IPS-20b (cell line): Measurements from ENCODE around the gene OSBPL6.
"Not testable (repeated sequence)": the region's sequence is repeated elsewhere in the genome, so short reads cannot be mapped to it uniquely, and the experiment has no call there.

Experiments
- H3K27ac ChIP-seq: one replicate; pipeline ENCODE4 v1.5.1; 2013; ENCODE audit warnings: low read length
- H3K27me3 ChIP-seq: 2 replicates; pipeline ENCODE4 v1.6.1; 2013; ENCODE audit warnings: mild to moderate bottlenecking, low read length, inconsistent platforms; ENCODE audit not compliant: insufficient read depth
- H3K36me3 ChIP-seq: 2 replicates; pipeline ENCODE4 v1.6.1; 2013; ENCODE audit warnings: low read depth, mild to moderate bottlenecking, inconsistent platforms, low read length, moderate library complexity; ENCODE audit not compliant: insufficient read depth
- H3K4me1 ChIP-seq: 2 replicates; pipeline ENCODE4 v1.6.1; 2013; ENCODE audit warnings: mild to moderate bottlenecking, control low read depth, inconsistent platforms, low read length, moderate library complexity; ENCODE audit not compliant: insufficient read depth
- H3K4me3 ChIP-seq: 2 replicates; pipeline ENCODE4 v1.5.1; 2013; ENCODE audit warnings: mild to moderate bottlenecking, low read length, inconsistent platforms
- H3K9ac ChIP-seq: 2 replicates; pipeline ENCODE4 v1.6.1; 2013; ENCODE audit warnings: low read depth, mild to moderate bottlenecking, inconsistent platforms, low read length, moderate library complexity
- H3K9me3 ChIP-seq: 2 replicates; pipeline ENCODE4 v1.6.1; 2013; ENCODE audit warnings: mild to moderate bottlenecking, low read depth, low read length, inconsistent platforms; ENCODE audit not compliant: insufficient read depth

Gene OSBPL6

DNA sequence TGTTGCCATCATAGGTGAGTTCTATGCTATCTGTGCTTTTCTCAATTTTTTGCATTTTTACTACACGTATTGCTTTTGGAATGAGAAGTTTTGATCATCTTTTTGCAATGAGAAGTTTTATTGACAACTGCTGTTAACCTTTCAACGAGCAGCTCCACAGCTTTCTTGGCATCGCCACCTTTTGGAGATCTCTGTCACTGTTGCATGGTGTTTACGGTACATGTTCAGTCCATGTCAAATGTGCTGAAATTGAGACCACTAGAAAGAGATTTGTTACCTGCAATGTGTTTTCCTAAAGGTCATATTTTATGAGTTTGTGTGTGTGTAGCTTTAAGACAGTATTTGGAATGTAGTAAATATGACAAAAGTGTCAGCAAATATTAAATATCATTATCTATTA lies 120.8 kb downstream of the OSBPL6 start:
- Histone ChIP-seq H3K4me3 (no peak overlapping the region), H3K27ac (no peak overlapping the region), H3K9me3 (no peaks in the 10 kb centered on the region), H3K4me1 (no peaks in the 10 kb centered on the region), H3K9ac (no peak overlapping the region), H3K27me3 (no peaks in the 10 kb centered on the region), H3K36me3 (no peaks in the 10 kb centered on the region)

DNA sequence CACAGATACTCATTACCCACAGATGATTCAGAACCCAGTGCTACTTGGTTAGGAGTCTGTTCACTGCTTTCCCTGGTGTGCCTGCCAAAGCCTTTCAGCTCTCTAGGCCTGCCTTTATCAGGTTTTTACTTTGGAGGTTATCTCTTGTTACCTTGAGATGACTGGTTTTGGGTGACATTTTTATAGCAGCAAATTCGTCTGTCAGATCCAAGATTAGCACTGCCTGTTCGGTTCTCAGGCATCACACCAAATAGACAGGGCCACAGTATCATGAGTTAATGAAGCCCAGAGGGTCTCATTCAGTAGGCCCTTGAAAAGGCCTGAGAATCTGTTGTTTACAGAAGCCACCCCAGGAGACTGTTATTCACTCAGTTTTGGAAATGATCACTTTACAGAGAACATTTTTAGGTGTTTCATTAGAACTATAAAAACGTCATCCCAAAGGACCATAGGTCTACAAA lies 121.2 kb downstream of the OSBPL6 start:
- Histone ChIP-seq H3K4me1 (no peaks in the 10 kb centered on the region), H3K36me3 (no peaks in the 10 kb centered on the region), H3K9me3 (no peaks in the 10 kb centered on the region), H3K4me3 (no peak overlapping the region), H3K27me3 (no peaks in the 10 kb centered on the region), H3K27ac (no peak overlapping the region), H3K9ac (no peak overlapping the region)

DNA sequence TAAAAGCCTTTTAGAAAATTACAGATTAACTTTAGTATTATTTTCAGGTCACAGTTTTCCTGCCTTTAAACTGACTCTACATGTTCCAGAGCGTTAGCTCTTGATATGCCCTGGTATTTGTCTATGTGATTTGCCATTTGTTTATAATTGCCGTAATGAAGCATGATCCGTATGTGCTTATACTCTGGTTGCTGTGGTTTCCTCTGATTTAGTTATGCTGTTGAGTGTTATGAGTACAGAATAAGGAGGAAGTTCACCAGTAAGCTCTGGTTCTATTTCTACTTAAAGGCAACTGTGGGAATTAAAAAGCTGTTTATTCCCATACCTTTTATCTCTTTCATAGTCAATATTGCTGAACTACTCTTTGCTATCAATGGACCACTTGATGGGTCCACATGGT lies 123.5 kb downstream of the OSBPL6 start:
- Histone ChIP-seq H3K27me3 (no peaks in the 10 kb centered on the region), H3K9me3 (no peaks in the 10 kb centered on the region), H3K27ac (no peak overlapping the region), H3K4me1 (no peaks in the 10 kb centered on the region), H3K36me3 (no peaks in the 10 kb centered on the region), H3K4me3 (no peak overlapping the region), H3K9ac (no peak overlapping the region)

- H3K4me3 ChIP-seq, result no peak overlapping the region
- H3K36me3 ChIP-seq, result no peaks in the 10 kb centered on the region
- H3K27ac ChIP-seq, result no peak overlapping the region
- no peaks in the 10 kb centered on the region for H3K4me1 ChIP-seq
- H3K27me3 ChIP-seq, result no peaks in the 10 kb centered on the region
- no peak overlapping the region for H3K9ac ChIP-seq
- H3K9me3 ChIP-seq, result no peaks in the 10 kb centered on the region
Observed at GRCh38 chr2:178320011-178320585, 125.8 kb downstream of the OSBPL6 start.

GRCh38 chr2:178322068-178322467 lies 127.8 kb downstream of the OSBPL6 start:
- no peaks in the 10 kb centered on the region for H3K4me1 ChIP-seq
- H3K36me3 ChIP-seq, result no peaks in the 10 kb centered on the region
- no peak overlapping the region for H3K4me3 ChIP-seq
- H3K9me3 ChIP-seq, result no peaks in the 10 kb centered on the region
- H3K9ac ChIP-seq, result no peak overlapping the region
- no peak overlapping the region for H3K27ac ChIP-seq
- no peaks in the 10 kb centered on the region for H3K27me3 ChIP-seq

GRCh38 chr2:178323331-178323730 lies 129.0 kb downstream of the OSBPL6 start:
- H3K27me3 ChIP-seq, H3K4me1 ChIP-seq, H3K36me3 ChIP-seq, H3K27ac ChIP-seq, H3K4me3 ChIP-seq, H3K9ac ChIP-seq, H3K9me3 ChIP-seq: not testable (repeated sequence)

GRCh38 chr2:178324077-178324476 lies 129.8 kb downstream of the OSBPL6 start:
- H3K9ac ChIP-seq, result no peak overlapping the region
- no peaks in the 10 kb centered on the region for H3K27me3 ChIP-seq
- H3K36me3 ChIP-seq, result no peaks in the 10 kb centered on the region
- no peak overlapping the region for H3K27ac ChIP-seq
- H3K4me3 ChIP-seq, result no peak overlapping the region
- no peaks in the 10 kb centered on the region for H3K9me3 ChIP-seq
- H3K4me1 ChIP-seq, result no peaks in the 10 kb centered on the region

- Histone ChIP-seq H3K9ac (no peak overlapping the region), H3K36me3 (no peaks in the 10 kb centered on the region), H3K27me3 (no peaks in the 10 kb centered on the region), H3K27ac (no peak overlapping the region), H3K9me3 (no peaks in the 10 kb centered on the region), H3K4me3 (no peak overlapping the region), H3K4me1 (no peaks in the 10 kb centered on the region)
Observed at GRCh38 chr2:178325268-178325667, 131.0 kb downstream of the OSBPL6 start.

DNA sequence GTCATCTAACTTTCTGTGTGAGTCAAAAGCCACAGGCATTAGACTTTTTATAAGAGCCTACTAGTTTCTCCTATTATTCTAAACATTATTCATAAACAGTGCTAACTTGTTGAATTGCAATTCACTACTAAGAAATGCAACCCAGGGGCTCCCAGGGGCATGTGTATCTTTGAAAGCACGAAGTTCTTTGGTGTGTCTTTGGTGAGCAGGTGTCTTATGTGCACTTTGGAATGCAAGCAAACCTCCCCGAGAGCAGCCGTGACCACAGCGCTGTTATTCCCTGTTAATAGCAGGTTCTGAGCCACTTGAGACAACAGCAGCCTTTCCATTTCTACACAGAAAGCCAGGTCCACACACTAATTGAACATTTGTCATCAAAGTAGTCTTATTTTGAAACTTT lies 133.2 kb downstream of the OSBPL6 start:
- H3K4me3 ChIP-seq, result no peak overlapping the region
- H3K9ac ChIP-seq, result no peak overlapping the region
- no peaks in the 10 kb centered on the region for H3K36me3 ChIP-seq
- H3K27ac ChIP-seq, result no peak overlapping the region
- no peaks in the 10 kb centered on the region for H3K4me1 ChIP-seq
- no peaks in the 10 kb centered on the region for H3K9me3 ChIP-seq
- H3K27me3 ChIP-seq, result no peaks in the 10 kb centered on the region

GRCh38 chr2:178328037-178328436 lies 133.7 kb downstream of the OSBPL6 start:
- no peak overlapping the region for H3K4me3 ChIP-seq
- no peaks in the 10 kb centered on the region for H3K36me3 ChIP-seq
- no peaks in the 10 kb centered on the region for H3K27me3 ChIP-seq
- H3K27ac ChIP-seq, result no peak overlapping the region
- H3K9me3 ChIP-seq, result no peaks in the 10 kb centered on the region
- H3K9ac ChIP-seq, result no peak overlapping the region
- H3K4me1 ChIP-seq, result no peaks in the 10 kb centered on the region

DNA sequence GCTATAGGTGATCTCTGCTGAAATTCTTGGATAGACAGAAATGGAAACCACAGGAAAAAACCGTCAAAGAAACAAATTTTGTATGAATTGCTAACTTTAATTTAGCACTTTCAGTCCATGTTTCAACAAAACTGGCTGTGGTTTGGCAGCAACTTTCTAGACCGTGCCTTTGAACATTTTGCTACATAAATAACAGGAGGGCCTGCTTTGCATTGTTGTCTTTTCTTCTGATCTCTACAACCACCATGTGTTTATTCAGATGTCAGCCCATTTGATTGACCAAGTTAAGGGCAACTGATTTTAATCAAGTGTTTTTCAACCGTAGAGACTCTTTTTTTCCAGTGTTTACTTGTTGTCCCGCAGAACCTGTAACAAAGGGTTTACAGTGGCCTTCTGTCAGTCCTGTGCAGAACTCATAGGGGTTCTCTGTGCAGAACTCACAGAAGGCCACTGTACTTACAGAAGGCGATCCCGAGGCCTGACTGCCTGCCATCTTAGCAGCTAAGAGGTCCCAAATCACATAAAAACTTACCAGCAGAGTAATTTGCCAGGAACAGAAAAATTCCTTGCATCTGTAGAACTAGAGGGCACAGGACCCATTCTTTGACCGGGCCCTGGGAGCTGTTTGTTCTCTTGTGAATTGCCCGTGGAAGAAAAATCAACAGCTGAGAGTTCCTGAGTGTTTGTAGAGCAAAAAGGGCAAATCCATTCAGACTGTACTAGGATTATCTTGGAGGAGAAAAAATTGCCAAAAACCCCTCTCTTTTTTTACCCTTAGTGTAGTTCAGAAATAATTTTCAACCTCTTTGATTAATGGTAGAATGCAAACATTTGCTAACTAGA lies 136.1 kb downstream of the OSBPL6 start:
- Histone ChIP-seq H3K36me3 (no peaks in the 10 kb centered on the region), H3K27me3 (no peaks in the 10 kb centered on the region), H3K9me3 (no peaks in the 10 kb centered on the region), H3K4me1 (no peaks in the 10 kb centered on the region), H3K4me3 (no peak overlapping the region), H3K9ac (no peak overlapping the region), H3K27ac (no peak overlapping the region)
